ENCODE measurements around the gene SCRG1.
A peak's percentile ranks its signal among the peaks of the same experiment; 100 is the strongest.

The SCRG1 gene

DNA sequence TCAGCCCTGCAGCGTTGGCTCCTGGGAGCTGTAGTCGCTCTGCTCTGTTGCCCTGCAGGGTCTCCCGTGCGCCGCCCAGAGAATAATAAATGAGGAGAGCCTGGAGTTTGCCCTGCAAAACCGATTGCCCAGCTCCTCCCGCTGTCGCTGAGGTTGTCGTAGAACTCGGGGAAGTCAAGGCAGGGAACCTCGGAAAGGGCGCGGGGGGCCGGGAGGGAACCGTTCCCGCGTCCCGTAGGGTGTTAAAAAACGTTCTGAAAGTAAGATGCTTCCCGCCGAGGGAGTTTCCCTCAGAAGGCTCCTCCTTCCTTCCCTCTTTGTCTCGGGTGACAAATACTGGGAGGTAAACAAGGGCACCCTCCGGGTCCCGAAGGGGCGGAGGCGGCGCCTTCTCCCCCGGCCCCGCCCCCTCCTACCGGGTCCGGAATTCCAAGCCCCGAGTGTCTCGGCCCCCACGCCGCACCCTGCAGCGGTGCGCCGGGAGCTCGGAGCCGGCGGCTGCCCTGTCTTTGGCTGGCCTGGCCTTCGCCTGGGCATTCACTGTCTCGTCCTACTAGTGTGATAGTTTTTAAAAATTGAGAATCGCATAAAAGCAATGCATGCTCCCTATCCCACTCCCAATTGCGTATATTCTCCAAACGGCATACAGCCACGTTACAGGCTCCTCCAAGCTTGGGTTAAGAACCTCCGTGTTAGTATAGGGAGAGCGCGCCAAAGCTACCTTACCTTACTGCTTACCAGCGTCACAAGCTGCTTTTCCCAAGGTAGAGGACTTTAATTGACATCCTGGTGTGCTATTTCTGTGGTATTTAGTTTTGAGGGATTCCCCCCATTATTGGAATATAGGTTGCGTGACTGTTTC, 63.8 kb downstream of the SCRG1 start (continued):
- TF ChIP-seq ZNF529 (tag by site-specific recombination; IDR thresholded peaks at IDR 0.05; ENCODE audit: insufficient replicate concordance) (no peak), GFI1B (tag by site-specific recombination; IDR thresholded peaks at IDR 0.05) (0 out of 2 replicates have a peak, but pooled peaks have one; percentile 17), GLI4 (tag by site-specific recombination; IDR thresholded peaks at IDR 0.05) (no peak), WT1 (tag by site-specific recombination; IDR thresholded peaks at IDR 0.05) (peak; percentile 75), ZNF660 (tag by site-specific recombination; IDR thresholded peaks at IDR 0.05) (no peak; the same call in 1 of the 2 replicates), ZFP41 (tag by site-specific recombination; IDR thresholded peaks at IDR 0.05; ENCODE audit: borderline replicate concordance) (no peak), ZNF768 (tag by site-specific recombination; IDR thresholded peaks at IDR 0.05) (no peak), ZNF571 (tag by site-specific recombination; IDR thresholded peaks at IDR 0.05) (no peak), SCRT1 (tag by site-specific recombination; IDR thresholded peaks at IDR 0.05; ENCODE audit: borderline replicate concordance) (no peak), ZNF19 (tag by site-specific recombination; IDR thresholded peaks at IDR 0.05; ENCODE audit: low read depth) (no peak), ZNF148 (tag by site-specific recombination; IDR thresholded peaks at IDR 0.05; ENCODE audit: borderline replicate concordance) (no peak), PRDM1 (tag by site-specific recombination; IDR thresholded peaks at IDR 0.05) (0 out of 2 replicates have a peak, but pooled peaks have one; percentile 19), KLF1 (tag by site-specific recombination; IDR thresholded peaks at IDR 0.05) (peak; percentile 48), SP3 (tag by site-specific recombination; IDR thresholded peaks at IDR 0.05) (peak; percentile 33), ZNF658 (tag by site-specific recombination; IDR thresholded peaks at IDR 0.05) (no peak), ZNF394 (tag by site-specific recombination; IDR thresholded peaks at IDR 0.05; ENCODE audit: borderline replicate concordance) (0 out of 2 replicates have a peak, but pooled peaks have one; percentile 11), KLF9 (tag by site-specific recombination; IDR thresholded peaks at IDR 0.05; ENCODE audit: low read depth) (peak; percentile 86), ZNF366 (tag by site-specific recombination; conservative IDR thresholded peaks at IDR 0.05) (peak; percentile 89), ZNF692 (tag by site-specific recombination; IDR thresholded peaks at IDR 0.05) (0 out of 2 replicates have a peak, but pooled peaks have one; percentile 27), ZNF138 (tag by site-specific recombination; IDR thresholded peaks at IDR 0.05; ENCODE audit: borderline replicate concordance) (no peak), ZNF239 (tag by site-specific recombination; IDR thresholded peaks at IDR 0.05) (no peak), KLF8 (tag by site-specific recombination; IDR thresholded peaks at IDR 0.05) (peak; percentile 88), ZNF623 (tag by site-specific recombination; IDR thresholded peaks at IDR 0.05) (no peak), ZSCAN5A (tag by site-specific recombination; IDR thresholded peaks at IDR 0.05) (no peak), SP2 (tag by site-specific recombination; IDR thresholded peaks at IDR 0.05) (peak; percentile 74)
- TF ChIP-seq, protein P1, sequence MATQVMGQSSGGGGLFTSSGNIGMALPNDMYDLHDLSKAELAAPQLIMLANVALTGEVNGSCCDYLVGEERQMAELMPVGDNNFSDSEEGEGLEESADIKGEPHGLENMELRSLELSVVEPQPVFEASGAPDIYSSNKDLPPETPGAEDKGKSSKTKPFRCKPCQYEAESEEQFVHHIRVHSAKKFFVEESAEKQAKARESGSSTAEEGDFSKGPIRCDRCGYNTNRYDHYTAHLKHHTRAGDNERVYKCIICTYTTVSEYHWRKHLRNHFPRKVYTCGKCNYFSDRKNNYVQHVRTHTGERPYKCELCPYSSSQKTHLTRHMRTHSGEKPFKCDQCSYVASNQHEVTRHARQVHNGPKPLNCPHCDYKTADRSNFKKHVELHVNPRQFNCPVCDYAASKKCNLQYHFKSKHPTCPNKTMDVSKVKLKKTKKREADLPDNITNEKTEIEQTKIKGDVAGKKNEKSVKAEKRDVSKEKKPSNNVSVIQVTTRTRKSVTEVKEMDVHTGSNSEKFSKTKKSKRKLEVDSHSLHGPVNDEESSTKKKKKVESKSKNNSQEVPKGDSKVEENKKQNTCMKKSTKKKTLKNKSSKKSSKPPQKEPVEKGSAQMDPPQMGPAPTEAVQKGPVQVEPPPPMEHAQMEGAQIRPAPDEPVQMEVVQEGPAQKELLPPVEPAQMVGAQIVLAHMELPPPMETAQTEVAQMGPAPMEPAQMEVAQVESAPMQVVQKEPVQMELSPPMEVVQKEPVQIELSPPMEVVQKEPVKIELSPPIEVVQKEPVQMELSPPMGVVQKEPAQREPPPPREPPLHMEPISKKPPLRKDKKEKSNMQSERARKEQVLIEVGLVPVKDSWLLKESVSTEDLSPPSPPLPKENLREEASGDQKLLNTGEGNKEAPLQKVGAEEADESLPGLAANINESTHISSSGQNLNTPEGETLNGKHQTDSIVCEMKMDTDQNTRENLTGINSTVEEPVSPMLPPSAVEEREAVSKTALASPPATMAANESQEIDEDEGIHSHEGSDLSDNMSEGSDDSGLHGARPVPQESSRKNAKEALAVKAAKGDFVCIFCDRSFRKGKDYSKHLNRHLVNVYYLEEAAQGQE (tag by site-specific recombination; IDR thresholded peaks at IDR 0.05) = no peak
- TF ChIP-seq, protein P2, sequence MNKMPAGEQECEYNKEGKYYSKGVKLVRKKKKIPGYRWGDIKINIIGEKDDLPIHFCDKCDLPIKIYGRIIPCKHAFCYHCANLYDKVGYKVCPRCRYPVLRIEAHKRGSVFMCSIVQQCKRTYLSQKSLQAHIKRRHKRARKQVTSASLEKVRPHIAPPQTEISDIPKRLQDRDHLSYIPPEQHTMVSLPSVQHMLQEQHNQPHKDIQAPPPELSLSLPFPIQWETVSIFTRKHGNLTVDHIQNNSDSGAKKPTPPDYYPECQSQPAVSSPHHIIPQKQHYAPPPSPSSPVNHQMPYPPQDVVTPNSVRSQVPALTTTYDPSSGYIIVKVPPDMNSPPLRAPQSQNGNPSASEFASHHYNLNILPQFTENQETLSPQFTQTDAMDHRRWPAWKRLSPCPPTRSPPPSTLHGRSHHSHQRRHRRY (tag by site-specific recombination; IDR thresholded peaks at IDR 0.05) = no peak
- TF ChIP-seq, protein P3, sequence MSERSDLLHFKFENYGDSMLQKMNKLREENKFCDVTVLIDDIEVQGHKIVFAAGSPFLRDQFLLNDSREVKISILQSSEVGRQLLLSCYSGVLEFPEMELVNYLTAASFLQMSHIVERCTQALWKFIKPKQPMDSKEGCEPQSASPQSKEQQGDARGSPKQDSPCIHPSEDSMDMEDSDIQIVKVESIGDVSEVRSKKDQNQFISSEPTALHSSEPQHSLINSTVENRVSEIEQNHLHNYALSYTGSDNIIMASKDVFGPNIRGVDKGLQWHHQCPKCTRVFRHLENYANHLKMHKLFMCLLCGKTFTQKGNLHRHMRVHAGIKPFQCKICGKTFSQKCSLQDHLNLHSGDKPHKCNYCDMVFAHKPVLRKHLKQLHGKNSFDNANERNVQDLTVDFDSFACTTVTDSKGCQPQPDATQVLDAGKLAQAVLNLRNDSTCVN (tag by site-specific recombination; optimal IDR thresholded peaks at IDR 0.05) = peak; percentile 38

Measured in HEK293 (cell line).